Uterus (tissue), 2 donors: ENCODE data around the gene CALML6.

Experiments used
- POLR2A ChIP-seq, 2 donors: fragments of 450-650 bp; IDR thresholded peaks; one replicate each; pipeline ENCODE4 v1.6.1; 2016; ENCODE audit warnings: antibody characterized with exemption in 2 of 2, mild to moderate bottlenecking in 1 of 2, moderate library complexity in 1 of 2
- TF ChIP-seq, protein P1 (sequence below), 4 experiments: fragments of 200-600 bp in 2 of 4; fragments of 450-650 bp in 2 of 4; sonication (generic) in 2 of 4; IDR thresholded peaks; one replicate each; pipeline ENCODE4 v1.5.1; 2016 to 2019; ENCODE audit warnings: antibody characterized with exemption in 4 of 4, mild to moderate bottlenecking in 2 of 4, moderate library complexity in 1 of 4

DNA sequence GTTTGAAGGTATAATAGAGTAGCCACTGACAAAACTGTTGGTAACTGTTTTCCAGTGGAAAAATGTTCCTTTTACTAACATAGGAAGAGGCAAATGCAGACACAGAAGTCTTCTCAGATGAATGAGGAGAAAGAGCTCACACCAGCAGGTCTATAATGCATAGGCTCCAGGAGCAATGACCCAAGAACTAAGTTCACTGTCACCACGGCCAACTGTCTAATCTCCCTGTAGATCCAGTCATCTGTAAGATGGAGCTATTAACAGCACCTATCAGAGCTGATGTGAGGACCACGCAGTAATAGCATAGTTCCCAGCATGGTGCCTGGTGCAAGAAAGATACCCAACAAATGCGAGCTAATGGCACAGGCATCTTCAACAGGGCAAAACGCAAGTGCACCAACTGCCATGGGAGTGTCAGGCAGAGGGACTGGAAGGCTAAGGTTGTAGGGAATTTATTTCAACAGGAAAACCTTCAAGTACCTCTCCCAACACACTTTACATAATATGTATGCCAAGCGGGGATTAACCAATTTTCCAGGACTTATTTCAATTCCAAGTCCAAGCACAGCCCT, 37.1 kb upstream of the CALML6 start:
- TF ChIP-seq, protein P1, sequence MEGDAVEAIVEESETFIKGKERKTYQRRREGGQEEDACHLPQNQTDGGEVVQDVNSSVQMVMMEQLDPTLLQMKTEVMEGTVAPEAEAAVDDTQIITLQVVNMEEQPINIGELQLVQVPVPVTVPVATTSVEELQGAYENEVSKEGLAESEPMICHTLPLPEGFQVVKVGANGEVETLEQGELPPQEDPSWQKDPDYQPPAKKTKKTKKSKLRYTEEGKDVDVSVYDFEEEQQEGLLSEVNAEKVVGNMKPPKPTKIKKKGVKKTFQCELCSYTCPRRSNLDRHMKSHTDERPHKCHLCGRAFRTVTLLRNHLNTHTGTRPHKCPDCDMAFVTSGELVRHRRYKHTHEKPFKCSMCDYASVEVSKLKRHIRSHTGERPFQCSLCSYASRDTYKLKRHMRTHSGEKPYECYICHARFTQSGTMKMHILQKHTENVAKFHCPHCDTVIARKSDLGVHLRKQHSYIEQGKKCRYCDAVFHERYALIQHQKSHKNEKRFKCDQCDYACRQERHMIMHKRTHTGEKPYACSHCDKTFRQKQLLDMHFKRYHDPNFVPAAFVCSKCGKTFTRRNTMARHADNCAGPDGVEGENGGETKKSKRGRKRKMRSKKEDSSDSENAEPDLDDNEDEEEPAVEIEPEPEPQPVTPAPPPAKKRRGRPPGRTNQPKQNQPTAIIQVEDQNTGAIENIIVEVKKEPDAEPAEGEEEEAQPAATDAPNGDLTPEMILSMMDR (IDR thresholded peaks at IDR 0.05): no peak
- no peak for TF ChIP-seq POLR2A (IDR thresholded peaks at IDR 0.05)
